G401.6 (cell line): ENCODE measurements around the gene SMIM22.

Experiments used
- FAIRE-seq: peaks from 2 replicates; lab custom pipeline; 2012; peaks lifted over from hg19 to GRCh38; lab: Jason Lieb, UNC

SMIM22 gene

GRCh38 chr16:4796982-4797804 lies 2.0 kb downstream of the SMIM22 start:
- FAIRE-seq = no peak

- FAIRE-seq = no peak
Measured at GRCh38 chr16:4797805-4798252, 2.7 kb downstream of the SMIM22 start.

- no peak for FAIRE-seq
Measured at GRCh38 chr16:4798456-4798855, 3.3 kb downstream of the SMIM22 start.

DNA sequence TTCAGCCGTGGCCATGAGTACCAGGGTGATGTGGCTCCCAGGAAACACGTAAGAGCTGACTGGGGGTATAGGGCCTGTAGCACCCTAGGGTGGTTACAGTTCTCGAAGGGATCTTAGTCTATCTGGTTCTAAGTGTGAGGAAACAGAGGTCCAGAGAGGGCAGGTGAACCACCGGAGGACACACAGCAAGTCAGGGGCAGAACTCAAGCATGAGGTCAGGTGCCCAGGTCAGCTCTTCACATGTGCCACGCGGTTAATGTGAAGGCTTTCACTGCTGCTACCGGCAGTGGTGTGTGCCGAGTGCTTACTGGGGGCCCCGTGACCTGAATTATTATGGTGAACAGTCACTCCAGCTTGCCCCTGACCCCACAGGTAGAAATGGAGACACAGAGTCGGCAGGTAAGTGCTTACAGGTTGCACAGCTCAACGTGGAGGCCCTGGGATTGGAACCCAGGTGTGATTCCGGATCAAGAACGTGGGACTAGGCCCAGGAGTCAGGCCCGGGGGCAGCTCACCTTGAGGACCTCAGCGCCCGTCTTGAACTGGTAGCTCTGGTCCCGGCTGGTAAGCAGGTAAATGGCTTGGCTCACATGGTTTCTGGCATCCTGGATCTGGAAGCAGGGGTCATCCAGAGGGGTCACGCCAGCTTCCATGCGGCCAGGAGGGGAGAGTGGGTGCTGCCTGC lies 4.1 kb downstream of the SMIM22 start:
- FAIRE-seq = no peak

GRCh38 chr16:4800290-4801041 lies 5.3 kb downstream of the SMIM22 start:
- no peak for FAIRE-seq

GRCh38 chr16:4801051-4801961 lies 6.1 kb downstream of the SMIM22 start:
- FAIRE-seq = no peak

- peak; percentile 80 for FAIRE-seq
Measured at GRCh38 chr16:4801962-4802658, 6.9 kb downstream of the SMIM22 start, which contains the start of gene ROGDI. ROGDI (minus strand) TSS chr16:4802633; CDS start chr16:4802571, 62 bp downstream.

- peak; percentile 61 for FAIRE-seq
Measured at GRCh38 chr16:4802659-4803287, 7.6 kb downstream of the SMIM22 start.

GRCh38 chr16:4803401-4803844 lies 8.3 kb downstream of the SMIM22 start:
- FAIRE-seq = no peak

GRCh38 chr16:4803898-4804762 lies 9.0 kb downstream of the SMIM22 start:
- no peak for FAIRE-seq

DNA sequence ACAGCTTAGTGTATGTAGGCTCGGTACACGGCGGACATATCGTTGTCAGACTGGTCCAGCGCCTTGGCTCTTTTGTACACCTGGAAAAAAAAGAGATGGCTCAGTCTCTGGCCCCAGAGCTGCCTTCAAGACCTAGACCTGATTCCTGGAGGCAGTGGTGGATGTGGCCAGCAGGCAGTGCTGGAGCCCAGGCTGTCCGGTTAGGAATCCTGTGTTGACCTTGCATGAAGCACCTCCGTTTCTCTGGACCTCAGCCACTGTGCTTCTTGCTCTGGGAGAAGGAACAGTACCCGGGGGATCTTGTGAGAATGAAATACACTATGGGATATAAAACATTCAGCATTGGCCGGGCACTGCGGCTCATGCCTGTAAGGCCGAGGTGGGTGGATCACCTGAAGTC lies 10.1 kb downstream of the SMIM22 start:
- FAIRE-seq = no peak

- no peak for FAIRE-seq
Measured at GRCh38 chr16:4806280-4806679, 11.1 kb downstream of the SMIM22 start.

DNA sequence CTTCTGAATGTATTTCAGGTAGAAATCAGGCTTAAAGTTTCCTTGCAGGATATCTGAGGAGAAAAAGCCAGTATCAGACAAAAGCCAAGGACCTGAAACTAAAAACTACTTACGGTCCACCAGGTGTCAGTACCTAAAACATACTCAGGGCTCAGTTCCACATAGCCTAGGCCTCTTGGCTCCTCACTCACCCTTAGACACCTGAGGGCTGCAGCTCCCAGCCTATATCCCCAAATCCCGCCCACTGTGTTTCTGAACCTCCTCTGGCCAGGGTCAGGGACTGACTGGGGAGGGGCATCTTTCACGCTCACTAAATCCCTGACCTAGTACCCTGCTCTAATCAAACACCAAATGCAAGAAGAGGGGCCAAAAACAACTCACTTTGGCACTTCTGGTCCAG lies 16.1 kb downstream of the SMIM22 start:
- FAIRE-seq = no peak

DNA sequence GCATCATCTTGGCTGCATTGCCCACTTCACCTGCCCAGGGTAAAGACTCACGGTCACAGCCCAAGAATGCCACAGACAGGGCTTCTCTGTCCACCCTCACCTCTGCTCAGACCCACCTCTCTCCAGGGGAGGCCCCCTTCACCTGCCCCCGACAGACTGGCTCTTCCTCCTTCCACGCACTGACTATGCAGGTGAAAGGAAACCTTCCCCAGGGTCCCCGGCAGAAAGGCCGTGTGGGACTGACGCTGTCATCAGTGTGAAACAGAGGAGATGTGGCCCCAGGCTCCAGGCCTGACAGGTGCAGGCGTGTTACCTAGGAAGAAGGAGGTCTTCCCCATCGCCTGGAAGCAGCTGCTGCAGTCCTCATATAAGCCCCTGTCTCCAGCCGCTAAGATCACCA lies 16.6 kb downstream of the SMIM22 start:
- no peak for FAIRE-seq

DNA sequence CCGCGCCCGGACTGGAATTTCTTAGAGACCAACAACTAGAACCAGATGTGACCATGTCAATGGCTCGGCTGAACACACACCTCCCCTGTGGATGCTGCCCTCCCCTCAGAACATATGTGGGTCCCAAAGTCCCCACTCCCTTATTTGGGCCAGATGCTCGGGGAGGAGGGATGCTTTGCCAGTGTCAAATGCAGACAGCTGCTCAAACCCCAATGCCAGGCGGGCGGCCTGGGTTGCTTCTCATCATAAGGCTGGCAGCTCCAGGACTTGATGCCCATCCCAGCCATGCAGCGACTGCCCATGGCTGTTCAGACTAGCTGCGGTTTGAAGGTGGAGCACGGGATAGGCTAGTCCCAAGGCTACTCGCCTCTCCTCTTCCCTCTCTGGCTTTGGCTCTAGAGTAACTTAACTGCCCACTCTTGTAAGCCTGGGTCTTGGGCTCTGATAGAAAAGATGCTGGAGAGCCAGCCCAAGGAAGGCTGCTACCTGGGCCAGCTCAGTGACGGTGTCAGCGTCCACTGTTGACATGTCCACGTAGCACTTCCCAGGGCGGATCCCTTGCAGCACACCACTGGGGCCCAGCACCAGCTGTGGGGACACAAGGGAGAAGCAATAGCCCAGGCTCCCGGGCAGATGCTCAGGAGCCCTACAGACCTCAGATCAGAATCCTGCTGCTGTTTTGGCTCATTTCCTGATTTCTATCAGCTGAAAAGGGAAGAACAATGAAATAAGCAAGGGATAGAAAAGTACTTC lies 18.3 kb downstream of the SMIM22 start:
- no peak for FAIRE-seq

DNA sequence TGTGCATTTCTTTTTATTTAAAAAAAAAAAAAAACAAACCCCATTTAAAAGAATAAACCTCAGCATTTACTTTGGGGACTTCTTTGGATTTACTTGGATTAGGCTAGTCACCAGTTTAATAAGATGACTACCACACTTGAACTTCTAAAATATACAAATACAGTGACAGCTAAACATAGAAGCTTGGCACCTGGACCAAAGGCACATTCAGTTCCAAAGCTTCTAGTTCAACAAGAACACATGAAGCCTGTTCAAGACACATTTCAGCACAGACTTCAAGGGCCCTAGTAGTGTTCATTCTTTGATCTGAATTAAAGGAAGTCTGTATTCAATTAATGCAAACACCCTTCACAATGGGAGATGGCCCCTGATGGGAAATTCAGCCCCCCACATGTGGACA lies 18.9 kb downstream of the SMIM22 start:
- FAIRE-seq = no peak

- no peak for FAIRE-seq
Measured at GRCh38 chr16:4814542-4815173, 19.5 kb downstream of the SMIM22 start.

- no peak for FAIRE-seq
Measured at GRCh38 chr16:4820652-4821051, 25.5 kb downstream of the SMIM22 start.
